ENCODE data around the gene MTFR1L. TPM values are rescaled to one million over a fixed set of nuclear protein-coding genes. Genes with fewer than 3 reads are reported as not detected.

Gene MTFR1L
- total and polyA plus RNA-seq, 9 of the 15 experiments (the other 6 are each of a cell fraction or from before 2014, with no cell fraction given) = 41.4 to 98.5 (median 53.7) TPM

DNA sequence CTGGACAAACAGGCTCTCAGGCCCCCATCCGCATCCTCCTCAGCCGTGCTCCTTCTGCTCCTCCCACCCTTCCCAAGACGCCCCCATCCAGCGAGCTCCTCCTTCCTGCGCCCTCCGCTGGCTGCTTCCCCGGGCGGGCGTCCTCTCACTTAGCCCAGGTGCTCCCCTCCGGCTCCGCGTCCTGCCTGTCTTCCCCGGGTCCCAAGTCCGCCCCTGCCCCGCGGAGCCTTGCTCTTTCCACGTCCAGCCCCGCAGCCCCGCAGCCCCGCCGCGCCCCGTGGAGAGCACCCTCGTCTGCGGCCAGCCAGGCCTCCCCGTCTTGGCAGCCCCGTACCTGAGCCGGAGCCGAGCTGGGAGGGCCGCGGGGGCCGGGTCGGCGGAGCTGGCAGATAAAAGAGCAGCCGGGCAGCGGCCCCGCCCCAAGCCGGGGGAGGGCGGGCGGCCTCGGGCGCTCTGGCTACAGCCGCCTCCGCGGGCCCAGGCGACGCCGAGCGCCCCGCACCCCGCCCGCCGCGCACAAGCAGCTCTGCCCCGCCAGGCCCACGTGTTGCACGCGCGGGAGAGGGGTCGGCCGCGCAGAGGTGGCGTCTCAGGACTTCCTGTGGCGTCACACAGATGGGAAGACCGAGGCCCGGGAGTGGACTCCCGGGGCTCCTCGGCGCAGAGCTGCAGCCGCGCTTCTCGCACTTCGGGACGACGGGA lies 55.6 kb downstream of the MTFR1L start, which contains the start of gene PAQR7 (continued):
- TF ChIP-seq, protein P1, sequence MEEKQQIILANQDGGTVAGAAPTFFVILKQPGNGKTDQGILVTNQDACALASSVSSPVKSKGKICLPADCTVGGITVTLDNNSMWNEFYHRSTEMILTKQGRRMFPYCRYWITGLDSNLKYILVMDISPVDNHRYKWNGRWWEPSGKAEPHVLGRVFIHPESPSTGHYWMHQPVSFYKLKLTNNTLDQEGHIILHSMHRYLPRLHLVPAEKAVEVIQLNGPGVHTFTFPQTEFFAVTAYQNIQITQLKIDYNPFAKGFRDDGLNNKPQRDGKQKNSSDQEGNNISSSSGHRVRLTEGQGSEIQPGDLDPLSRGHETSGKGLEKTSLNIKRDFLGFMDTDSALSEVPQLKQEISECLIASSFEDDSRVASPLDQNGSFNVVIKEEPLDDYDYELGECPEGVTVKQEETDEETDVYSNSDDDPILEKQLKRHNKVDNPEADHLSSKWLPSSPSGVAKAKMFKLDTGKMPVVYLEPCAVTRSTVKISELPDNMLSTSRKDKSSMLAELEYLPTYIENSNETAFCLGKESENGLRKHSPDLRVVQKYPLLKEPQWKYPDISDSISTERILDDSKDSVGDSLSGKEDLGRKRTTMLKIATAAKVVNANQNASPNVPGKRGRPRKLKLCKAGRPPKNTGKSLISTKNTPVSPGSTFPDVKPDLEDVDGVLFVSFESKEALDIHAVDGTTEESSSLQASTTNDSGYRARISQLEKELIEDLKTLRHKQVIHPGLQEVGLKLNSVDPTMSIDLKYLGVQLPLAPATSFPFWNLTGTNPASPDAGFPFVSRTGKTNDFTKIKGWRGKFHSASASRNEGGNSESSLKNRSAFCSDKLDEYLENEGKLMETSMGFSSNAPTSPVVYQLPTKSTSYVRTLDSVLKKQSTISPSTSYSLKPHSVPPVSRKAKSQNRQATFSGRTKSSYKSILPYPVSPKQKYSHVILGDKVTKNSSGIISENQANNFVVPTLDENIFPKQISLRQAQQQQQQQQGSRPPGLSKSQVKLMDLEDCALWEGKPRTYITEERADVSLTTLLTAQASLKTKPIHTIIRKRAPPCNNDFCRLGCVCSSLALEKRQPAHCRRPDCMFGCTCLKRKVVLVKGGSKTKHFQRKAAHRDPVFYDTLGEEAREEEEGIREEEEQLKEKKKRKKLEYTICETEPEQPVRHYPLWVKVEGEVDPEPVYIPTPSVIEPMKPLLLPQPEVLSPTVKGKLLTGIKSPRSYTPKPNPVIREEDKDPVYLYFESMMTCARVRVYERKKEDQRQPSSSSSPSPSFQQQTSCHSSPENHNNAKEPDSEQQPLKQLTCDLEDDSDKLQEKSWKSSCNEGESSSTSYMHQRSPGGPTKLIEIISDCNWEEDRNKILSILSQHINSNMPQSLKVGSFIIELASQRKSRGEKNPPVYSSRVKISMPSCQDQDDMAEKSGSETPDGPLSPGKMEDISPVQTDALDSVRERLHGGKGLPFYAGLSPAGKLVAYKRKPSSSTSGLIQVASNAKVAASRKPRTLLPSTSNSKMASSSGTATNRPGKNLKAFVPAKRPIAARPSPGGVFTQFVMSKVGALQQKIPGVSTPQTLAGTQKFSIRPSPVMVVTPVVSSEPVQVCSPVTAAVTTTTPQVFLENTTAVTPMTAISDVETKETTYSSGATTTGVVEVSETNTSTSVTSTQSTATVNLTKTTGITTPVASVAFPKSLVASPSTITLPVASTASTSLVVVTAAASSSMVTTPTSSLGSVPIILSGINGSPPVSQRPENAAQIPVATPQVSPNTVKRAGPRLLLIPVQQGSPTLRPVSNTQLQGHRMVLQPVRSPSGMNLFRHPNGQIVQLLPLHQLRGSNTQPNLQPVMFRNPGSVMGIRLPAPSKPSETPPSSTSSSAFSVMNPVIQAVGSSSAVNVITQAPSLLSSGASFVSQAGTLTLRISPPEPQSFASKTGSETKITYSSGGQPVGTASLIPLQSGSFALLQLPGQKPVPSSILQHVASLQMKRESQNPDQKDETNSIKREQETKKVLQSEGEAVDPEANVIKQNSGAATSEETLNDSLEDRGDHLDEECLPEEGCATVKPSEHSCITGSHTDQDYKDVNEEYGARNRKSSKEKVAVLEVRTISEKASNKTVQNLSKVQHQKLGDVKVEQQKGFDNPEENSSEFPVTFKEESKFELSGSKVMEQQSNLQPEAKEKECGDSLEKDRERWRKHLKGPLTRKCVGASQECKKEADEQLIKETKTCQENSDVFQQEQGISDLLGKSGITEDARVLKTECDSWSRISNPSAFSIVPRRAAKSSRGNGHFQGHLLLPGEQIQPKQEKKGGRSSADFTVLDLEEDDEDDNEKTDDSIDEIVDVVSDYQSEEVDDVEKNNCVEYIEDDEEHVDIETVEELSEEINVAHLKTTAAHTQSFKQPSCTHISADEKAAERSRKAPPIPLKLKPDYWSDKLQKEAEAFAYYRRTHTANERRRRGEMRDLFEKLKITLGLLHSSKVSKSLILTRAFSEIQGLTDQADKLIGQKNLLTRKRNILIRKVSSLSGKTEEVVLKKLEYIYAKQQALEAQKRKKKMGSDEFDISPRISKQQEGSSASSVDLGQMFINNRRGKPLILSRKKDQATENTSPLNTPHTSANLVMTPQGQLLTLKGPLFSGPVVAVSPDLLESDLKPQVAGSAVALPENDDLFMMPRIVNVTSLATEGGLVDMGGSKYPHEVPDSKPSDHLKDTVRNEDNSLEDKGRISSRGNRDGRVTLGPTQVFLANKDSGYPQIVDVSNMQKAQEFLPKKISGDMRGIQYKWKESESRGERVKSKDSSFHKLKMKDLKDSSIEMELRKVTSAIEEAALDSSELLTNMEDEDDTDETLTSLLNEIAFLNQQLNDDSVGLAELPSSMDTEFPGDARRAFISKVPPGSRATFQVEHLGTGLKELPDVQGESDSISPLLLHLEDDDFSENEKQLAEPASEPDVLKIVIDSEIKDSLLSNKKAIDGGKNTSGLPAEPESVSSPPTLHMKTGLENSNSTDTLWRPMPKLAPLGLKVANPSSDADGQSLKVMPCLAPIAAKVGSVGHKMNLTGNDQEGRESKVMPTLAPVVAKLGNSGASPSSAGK (IDR thresholded peaks at IDR 0.05) = peak; percentile 98
- TF ChIP-seq NCOA1 (IDR thresholded peaks at IDR 0.05; ENCODE audit: low read depth) (no peak), NR2C1 (IDR thresholded peaks at IDR 0.05) (no peak), NR2C1 (tag; IDR thresholded peaks at IDR 0.05) (peak; percentile 50; the same call in 1 of the 2 replicates), SMARCA4 (IDR thresholded peaks at IDR 0.05) (0 out of 2 replicates have a peak, but pooled peaks have one; percentile 31), PHB (CRISPR knock-in tag; IDR thresholded peaks at IDR 0.05) (0 out of 2 replicates have a peak, but pooled peaks have one; percentile 43)
- TF ChIP-seq, protein P2, sequence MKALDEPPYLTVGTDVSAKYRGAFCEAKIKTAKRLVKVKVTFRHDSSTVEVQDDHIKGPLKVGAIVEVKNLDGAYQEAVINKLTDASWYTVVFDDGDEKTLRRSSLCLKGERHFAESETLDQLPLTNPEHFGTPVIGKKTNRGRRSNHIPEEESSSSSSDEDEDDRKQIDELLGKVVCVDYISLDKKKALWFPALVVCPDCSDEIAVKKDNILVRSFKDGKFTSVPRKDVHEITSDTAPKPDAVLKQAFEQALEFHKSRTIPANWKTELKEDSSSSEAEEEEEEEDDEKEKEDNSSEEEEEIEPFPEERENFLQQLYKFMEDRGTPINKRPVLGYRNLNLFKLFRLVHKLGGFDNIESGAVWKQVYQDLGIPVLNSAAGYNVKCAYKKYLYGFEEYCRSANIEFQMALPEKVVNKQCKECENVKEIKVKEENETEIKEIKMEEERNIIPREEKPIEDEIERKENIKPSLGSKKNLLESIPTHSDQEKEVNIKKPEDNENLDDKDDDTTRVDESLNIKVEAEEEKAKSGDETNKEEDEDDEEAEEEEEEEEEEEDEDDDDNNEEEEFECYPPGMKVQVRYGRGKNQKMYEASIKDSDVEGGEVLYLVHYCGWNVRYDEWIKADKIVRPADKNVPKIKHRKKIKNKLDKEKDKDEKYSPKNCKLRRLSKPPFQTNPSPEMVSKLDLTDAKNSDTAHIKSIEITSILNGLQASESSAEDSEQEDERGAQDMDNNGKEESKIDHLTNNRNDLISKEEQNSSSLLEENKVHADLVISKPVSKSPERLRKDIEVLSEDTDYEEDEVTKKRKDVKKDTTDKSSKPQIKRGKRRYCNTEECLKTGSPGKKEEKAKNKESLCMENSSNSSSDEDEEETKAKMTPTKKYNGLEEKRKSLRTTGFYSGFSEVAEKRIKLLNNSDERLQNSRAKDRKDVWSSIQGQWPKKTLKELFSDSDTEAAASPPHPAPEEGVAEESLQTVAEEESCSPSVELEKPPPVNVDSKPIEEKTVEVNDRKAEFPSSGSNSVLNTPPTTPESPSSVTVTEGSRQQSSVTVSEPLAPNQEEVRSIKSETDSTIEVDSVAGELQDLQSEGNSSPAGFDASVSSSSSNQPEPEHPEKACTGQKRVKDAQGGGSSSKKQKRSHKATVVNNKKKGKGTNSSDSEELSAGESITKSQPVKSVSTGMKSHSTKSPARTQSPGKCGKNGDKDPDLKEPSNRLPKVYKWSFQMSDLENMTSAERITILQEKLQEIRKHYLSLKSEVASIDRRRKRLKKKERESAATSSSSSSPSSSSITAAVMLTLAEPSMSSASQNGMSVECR (CRISPR knock-in tag; IDR thresholded peaks at IDR 0.05) = peak; percentile 89
- TF ChIP-seq, protein P3, sequence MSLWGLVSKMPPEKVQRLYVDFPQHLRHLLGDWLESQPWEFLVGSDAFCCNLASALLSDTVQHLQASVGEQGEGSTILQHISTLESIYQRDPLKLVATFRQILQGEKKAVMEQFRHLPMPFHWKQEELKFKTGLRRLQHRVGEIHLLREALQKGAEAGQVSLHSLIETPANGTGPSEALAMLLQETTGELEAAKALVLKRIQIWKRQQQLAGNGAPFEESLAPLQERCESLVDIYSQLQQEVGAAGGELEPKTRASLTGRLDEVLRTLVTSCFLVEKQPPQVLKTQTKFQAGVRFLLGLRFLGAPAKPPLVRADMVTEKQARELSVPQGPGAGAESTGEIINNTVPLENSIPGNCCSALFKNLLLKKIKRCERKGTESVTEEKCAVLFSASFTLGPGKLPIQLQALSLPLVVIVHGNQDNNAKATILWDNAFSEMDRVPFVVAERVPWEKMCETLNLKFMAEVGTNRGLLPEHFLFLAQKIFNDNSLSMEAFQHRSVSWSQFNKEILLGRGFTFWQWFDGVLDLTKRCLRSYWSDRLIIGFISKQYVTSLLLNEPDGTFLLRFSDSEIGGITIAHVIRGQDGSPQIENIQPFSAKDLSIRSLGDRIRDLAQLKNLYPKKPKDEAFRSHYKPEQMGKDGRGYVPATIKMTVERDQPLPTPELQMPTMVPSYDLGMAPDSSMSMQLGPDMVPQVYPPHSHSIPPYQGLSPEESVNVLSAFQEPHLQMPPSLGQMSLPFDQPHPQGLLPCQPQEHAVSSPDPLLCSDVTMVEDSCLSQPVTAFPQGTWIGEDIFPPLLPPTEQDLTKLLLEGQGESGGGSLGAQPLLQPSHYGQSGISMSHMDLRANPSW (CRISPR knock-in tag; IDR thresholded peaks at IDR 0.05) = 0 out of 2 replicates have a peak, but pooled peaks have one; percentile 23
